ENCODE data around the gene MCF2L.

GRCh38 chr13:112998521-112999280, 29.7 kb downstream of the MCF2L start:
- TF ChIP-seq CTCF (IDR thresholded peaks at IDR 0.05) (no peak), POLR2A (IDR thresholded peaks at IDR 0.05) (no peak)
